OCI-LY7 (cell line): ENCODE data around the gene HIVEP3.

Experiments
- CTCF ChIP-seq: fragments of 200-600 bp; sonication (generic); conservative IDR thresholded peaks from 2 replicates; pipeline ENCODE4 v1.5.1; 2014; ENCODE audit warnings: mild to moderate bottlenecking, antibody characterized with exemption, low read length, moderate library complexity, mixed read lengths
- EZH2phosphoT487 ChIP-seq: fragments of 200-600 bp; sonication (generic); IDR thresholded peaks from 2 replicates; pipeline ENCODE4 v1.6.1; 2018; ENCODE audit warnings: low read depth, borderline replicate concordance, mild to moderate bottlenecking, mixed run types, antibody characterized with exemption, low read length, moderate library complexity, mixed read lengths

GRCh38 chr1:41562328-41562727 lies 356.4 kb downstream of the HIVEP3 start:
- TF ChIP-seq CTCF (no peak), EZH2phosphoT487 (no peak)
